Activated T-cell treated with anti-CD3 and anti-CD28 coated beads for 48 hours (primary cell): ENCODE results near the gene OR4N2.
"Not testable (repeated sequence)": the region's sequence is repeated elsewhere in the genome, so short reads cannot be mapped to it uniquely, and the experiment has no call there.

Source experiments
- DNase-seq: peaks from one replicate; pipeline ENCODE4 v3.0.0-alpha.2; 2020; ENCODE audit warnings: low read depth

OR4N2 gene

GRCh38 chr14:19834203-19834848 is 30.8 kb downstream of the OR4N2 start:
- not testable (repeated sequence) for DNase-seq

GRCh38 chr14:19838433-19838832 is 34.9 kb downstream of the OR4N2 start:
- DNase-seq = no peak

GRCh38 chr14:19851365-19851764 is 47.8 kb downstream of the OR4N2 start:
- DNase-seq = no peak

GRCh38 chr14:19866061-19866669 is 62.6 kb downstream of the OR4N2 start:
- not testable (repeated sequence) for DNase-seq

- no peak for DNase-seq
Observed at GRCh38 chr14:19873178-19873577, 69.6 kb downstream of the OR4N2 start.

- DNase-seq = no peak
Observed at GRCh38 chr14:19874842-19875241, 71.3 kb downstream of the OR4N2 start, which contains the start of gene OR4K2. Gene OR4K2 (plus strand): TSS chr14:19875142. CDS start chr14:19876268, 1,126 bp downstream.

GRCh38 chr14:19878029-19878642 is 74.6 kb downstream of the OR4N2 start:
- no peak for DNase-seq
